Measurements from ENCODE around the gene MX2. TPM values are rescaled to one million over a fixed set of nuclear protein-coding genes. Genes with fewer than 3 reads are reported as not detected.

MX2 gene
- total RNA-seq, 2 donors from 2014 or later = 2.3 to 12.2 TPM

- Histone ChIP-seq H3K4me1 (peaks cover 3% of the 10 kb centered on the region), H3K27ac (no peak overlapping the region), H3K4me3 (no peak overlapping the region), H3K36me3 (replicated peaks in 1 of 2; ENCODE audit: insufficient read depth in 1 of 2, low read depth in 2 of 2) (no peaks in the 10 kb centered on the region), H3K27me3 (no peaks in the 10 kb centered on the region), H3K9me3 (no peaks in the 10 kb centered on the region)
- WGBS, 2 donors = 75 to 90% methylated on average over 7 to 12 of the region's 14 CpGs
- intact Hi-C loops (cut with DNase I) = no loop called here
- ATAC-seq (no peak), DNase-seq (no peak)
- TF ChIP-seq CTCF (IDR thresholded peaks at IDR 0.05) (no peak), POLR2A (IDR thresholded peaks at IDR 0.05) (no peak)
Observed at GRCh38 chr21:41374177-41374712, 12.4 kb downstream of the MX2 start.

- Histone ChIP-seq H3K4me1 (no peaks in the 10 kb centered on the region), H3K27me3 (no peaks in the 10 kb centered on the region), H3K36me3 (replicated peaks in 1 of 2; ENCODE audit: insufficient read depth in 1 of 2, low read depth in 2 of 2) (no peaks in the 10 kb centered on the region), H3K9me3 (no peaks in the 10 kb centered on the region), H3K27ac (no peak overlapping the region), H3K4me3 (no peak overlapping the region)
- TF ChIP-seq CTCF (IDR thresholded peaks at IDR 0.05) = no peak
- TF ChIP-seq POLR2A (IDR thresholded peaks at IDR 0.05) = no peak
- WGBS, 2 donors = 56 to 76% methylated on average over 4 to 5 of the region's 5 CpGs
- DNase-seq (no peak), ATAC-seq (no peak)
- intact Hi-C loops (cut with DNase I) = no loop called here
Observed at GRCh38 chr21:41374867-41375533, 13.2 kb downstream of the MX2 start.

- 71 to 72% methylated on average over 3 to 5 of the region's 5 CpGs for WGBS, 2 donors
- no peaks in the 10 kb centered on the region for H3K9me3 ChIP-seq
- TF ChIP-seq POLR2A (IDR thresholded peaks at IDR 0.05) = no peak
- no peak for TF ChIP-seq CTCF (IDR thresholded peaks at IDR 0.05)
- no peaks in the 10 kb centered on the region for H3K4me1 ChIP-seq
- ATAC-seq (no peak), DNase-seq (no peak)
- H3K36me3 ChIP-seq (replicated peaks in 1 of 2; ENCODE audit: insufficient read depth in 1 of 2, low read depth in 2 of 2) = no peaks in the 10 kb centered on the region
- intact Hi-C loops (cut with DNase I) = no loop called here
- H3K27ac ChIP-seq = no peak overlapping the region
- H3K4me3 ChIP-seq = no peak overlapping the region
- H3K27me3 ChIP-seq = no peaks in the 10 kb centered on the region
Observed at GRCh38 chr21:41375875-41376274, 14.0 kb downstream of the MX2 start.

- no peak for TF ChIP-seq POLR2A (IDR thresholded peaks at IDR 0.05)
- H3K9me3 ChIP-seq = no peaks in the 10 kb centered on the region
- ATAC-seq = no peak
- DNase-seq = no peak
- no peaks in the 10 kb centered on the region for H3K36me3 ChIP-seq (replicated peaks in 1 of 2; ENCODE audit: insufficient read depth in 1 of 2, low read depth in 2 of 2)
- H3K4me3 ChIP-seq = no peak overlapping the region
- no peaks in the 10 kb centered on the region for H3K4me1 ChIP-seq
- 78 to 89% methylated on average over 12 to 16 of the region's 16 CpGs for WGBS, 2 donors
- no peaks in the 10 kb centered on the region for H3K27me3 ChIP-seq
- intact Hi-C loops (cut with DNase I) = no loop called here
- no peak overlapping the region for H3K27ac ChIP-seq
Observed at GRCh38 chr21:41377715-41378114, 15.9 kb downstream of the MX2 start.

- Histone ChIP-seq H3K27ac (no peak overlapping the region), H3K9me3 (no peaks in the 10 kb centered on the region), H3K4me3 (no peak overlapping the region), H3K4me1 (no peaks in the 10 kb centered on the region), H3K27me3 (no peaks in the 10 kb centered on the region), H3K36me3 (replicated peaks in 1 of 2; ENCODE audit: insufficient read depth in 1 of 2, low read depth in 2 of 2) (no peaks in the 10 kb centered on the region)
- intact Hi-C loops (cut with DNase I) = no loop called here
- DNase-seq = no peak
- no peak for ATAC-seq
- 76 to 77% methylated on average over 6 to 8 of the region's 8 CpGs for WGBS, 2 donors
- TF ChIP-seq CTCF (IDR thresholded peaks at IDR 0.05) (no peak), POLR2A (IDR thresholded peaks at IDR 0.05) (no peak)
Observed at GRCh38 chr21:41378849-41379248, 17.0 kb downstream of the MX2 start.

All from body of pancreas (tissue), 4 donors.